Heart left ventricle (tissue), 13 donors: ENCODE data around the gene SERF2.

Experiments used
- CTCF ChIP-seq, 12 donors: fragments of 200-600 bp; sonication (generic) in 4 of 12; IDR thresholded peaks; one replicate each; pipeline versions ENCODE4 v1.5.0 to v1.8.0; 2018 to 2022; ENCODE audit warnings: antibody characterized with exemption in 12 of 12, mild to moderate bottlenecking in 5 of 12
- POLR2A ChIP-seq, 2 donors: fragments of 450-650 bp; IDR thresholded peaks; one replicate each; pipeline ENCODE4 v1.6.1; 2017; ENCODE audit warnings: antibody characterized with exemption in 2 of 2, mild to moderate bottlenecking in 2 of 2, moderate library complexity in 2 of 2
- donor health status: ischemic (EF 13 %, LVEDD 7.1; RV severe dilation, severe dysfunction).
- donor health status: DM: no; HTN: yes; CAD: no.
- donor health status: DM: no; HTN: no; CAD: no.
- donor health status: ischemic (EF 25% LVEDD 6.9; RV normal size, moderate dysfunction).
- donor health status: ischemic (EF 25% LVEDD 5.7; RV mildly dilated, moderate dysfunction).
- donor health status: ischemic (EF 35%, LVEDD 5.7; RV mildly dilated, moderate dysfunction).
- donor health status: nonischemic (EF 11% LVEDD 7.7; RV severe dilation, severe dysfunction).
- donor health status: DM: yes; HTN: yes; CAD: no.
- donor health status: PGD.
- donor health status: ischemic (EF 29% LVEDD 5.4; RV normal size, mild dysfunction).
- donor health status: nonischemic (EF 23%, LVEDD 6.1; RV moderate dilation, normal function).

GRCh38 chr15:43828061-43828657, 36.0 kb downstream of the SERF2 start:
- no peak for TF ChIP-seq CTCF (IDR thresholded peaks at IDR 0.05)
- TF ChIP-seq POLR2A (IDR thresholded peaks at IDR 0.05), result no peak
